WTC11 (cell line): ENCODE data around the gene ARHGEF12.

Experiments used
- FOXP1 ChIP-seq: sonication (generic); formaldehyde crosslinking; IDR thresholded peaks from 2 replicates; pipeline ENCODE4 v1.8.0; 2022; ENCODE audit warnings: missing genetic modification reagents, mild to moderate bottlenecking, moderate library complexity, borderline replicate concordance
- SP1 ChIP-seq: sonication (generic); formaldehyde crosslinking; conservative IDR thresholded peaks from 2 replicates; pipeline ENCODE4 v1.8.1; 2022; ENCODE audit warnings: missing genetic modification reagents
- TCF7 ChIP-seq: sonication (generic); formaldehyde crosslinking; IDR thresholded peaks from 2 replicates; pipeline ENCODE4 v1.8.0; 2022; ENCODE audit warnings: mild to moderate bottlenecking, low read depth, missing genetic modification reagents, moderate library complexity
- TEAD4 ChIP-seq: sonication (generic); formaldehyde crosslinking; IDR thresholded peaks from 2 replicates; pipeline ENCODE4 v1.8.0; 2022; ENCODE audit warnings: mild to moderate bottlenecking, missing genetic modification reagents
- TF ChIP-seq, protein P1 (sequence below): fragments of 200-600 bp; IDR thresholded peaks from 2 replicates; pipeline ENCODE4 v1.8.0; 2022; ENCODE audit warnings: antibody characterized with exemption

DNA sequence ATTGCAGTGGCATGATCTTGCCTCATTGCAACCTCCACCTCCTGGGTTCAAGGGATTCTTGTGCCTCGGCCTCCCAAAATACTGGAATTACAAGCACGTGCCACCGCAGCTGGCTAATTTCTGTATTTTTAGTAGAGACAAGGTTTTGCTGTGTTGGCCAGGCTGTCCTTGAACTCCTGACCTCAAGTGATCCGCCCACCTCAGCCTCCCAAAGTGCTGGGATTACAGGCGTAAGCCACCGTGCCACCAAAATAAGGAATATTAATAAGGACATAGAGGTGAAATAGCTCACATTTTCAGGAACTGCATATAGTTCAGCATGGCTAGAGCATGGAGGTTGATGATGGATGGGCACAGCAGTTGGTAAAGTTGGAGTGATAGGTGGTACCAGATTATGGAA is 21.4 kb downstream of the ARHGEF12 start:
- TF ChIP-seq FOXP1 (CRISPR knock-in tag) (no peak), TCF7 (CRISPR knock-in tag) (no peak), SP1 (no peak), TEAD4 (no peak)
- TF ChIP-seq, protein P1, sequence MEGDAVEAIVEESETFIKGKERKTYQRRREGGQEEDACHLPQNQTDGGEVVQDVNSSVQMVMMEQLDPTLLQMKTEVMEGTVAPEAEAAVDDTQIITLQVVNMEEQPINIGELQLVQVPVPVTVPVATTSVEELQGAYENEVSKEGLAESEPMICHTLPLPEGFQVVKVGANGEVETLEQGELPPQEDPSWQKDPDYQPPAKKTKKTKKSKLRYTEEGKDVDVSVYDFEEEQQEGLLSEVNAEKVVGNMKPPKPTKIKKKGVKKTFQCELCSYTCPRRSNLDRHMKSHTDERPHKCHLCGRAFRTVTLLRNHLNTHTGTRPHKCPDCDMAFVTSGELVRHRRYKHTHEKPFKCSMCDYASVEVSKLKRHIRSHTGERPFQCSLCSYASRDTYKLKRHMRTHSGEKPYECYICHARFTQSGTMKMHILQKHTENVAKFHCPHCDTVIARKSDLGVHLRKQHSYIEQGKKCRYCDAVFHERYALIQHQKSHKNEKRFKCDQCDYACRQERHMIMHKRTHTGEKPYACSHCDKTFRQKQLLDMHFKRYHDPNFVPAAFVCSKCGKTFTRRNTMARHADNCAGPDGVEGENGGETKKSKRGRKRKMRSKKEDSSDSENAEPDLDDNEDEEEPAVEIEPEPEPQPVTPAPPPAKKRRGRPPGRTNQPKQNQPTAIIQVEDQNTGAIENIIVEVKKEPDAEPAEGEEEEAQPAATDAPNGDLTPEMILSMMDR: no peak
